Adrenal gland (tissue), 12 donors: Measurements from ENCODE around the gene MITF. TPM values are rescaled to one million over a fixed set of nuclear protein-coding genes. Genes with fewer than 3 reads are reported as not detected.

Experiments used
- DNase-seq, 7 donors: peaks; one replicate each; pipeline ENCODE4 v3.0.0-alpha.2; 2019 to 2020
- H3K27ac ChIP-seq, 5 donors: fragments of 200-600 bp; sonication (generic) in 4 of 5; 1 replicate in 3 of 5; 2 replicates in 2 of 5; pipeline versions ENCODE4 v1.5.1 to v1.8.0; 2016 to 2020; ENCODE audit warnings: mild to moderate bottlenecking in 1 of 5
- H3K27me3 ChIP-seq: fragments of 200-600 bp; 2 replicates; pipeline ENCODE4 v1.8.0; 2021
- H3K36me3 ChIP-seq, 2 donors: fragments of 200-600 bp; replicated peaks in 1 of 2; 1 replicate in 1 of 2; 2 replicates in 1 of 2; pipeline versions ENCODE4 v1.5.1 to v1.8.0; 2018 to 2022
- H3K4me1 ChIP-seq, 2 donors: fragments of 200-600 bp; replicated peaks in 1 of 2; 1 replicate in 1 of 2; 2 replicates in 1 of 2; pipeline versions ENCODE4 v1.5.1 to v1.8.0; 2018 to 2021
- H3K4me3 ChIP-seq, 4 donors: fragments of 200-600 bp; sonication (generic) in 3 of 4; one replicate each; pipeline ENCODE4 v1.5.1; 2016 to 2018
- H3K9me3 ChIP-seq, 3 donors: fragments of 200-600 bp; sonication (generic) in 1 of 3; replicated peaks in 1 of 3; 1 replicate in 2 of 3; 2 replicates in 1 of 3; pipeline versions ENCODE4 v1.5.1 to v1.8.0; 2016 to 2021
- POLR2A ChIP-seq, 2 donors: fragments of 450-650 bp; IDR thresholded peaks; one replicate each; pipeline ENCODE4 v1.6.1; 2017; ENCODE audit warnings: antibody characterized with exemption in 2 of 2, mild to moderate bottlenecking in 2 of 2, moderate library complexity in 1 of 2
- WGBS, 4 donors: extraction: QIAGEN DNeasy Blood & Tissue Kit in 2 of 4; methylation state at CpG; one replicate each; pipeline versions ENCODE4 v1.1.5 to v1.1.7; 2013 to 2017; 5-methylcytosine and 5-hydroxymethylcytosine counted together
- intact Hi-C, 2 donors: fragments of 100-400 bp; cut with DNase I; formaldehyde crosslinking; loops; one replicate each; pipeline versions ENCODE4 v1.14.1 to v1.15.0; 2022 to 2023
- polyA plus RNA-seq, 3 donors: library from polyadenylated mRNA; stranded (reverse); fragments of 200-250 nt in 2 of 3; fragments of 350-450 nt in 1 of 3; fragmentation: Illumina TruSeq in 1 of 3; extraction: RNeasy Lipid Tissue Mini Kit (QIAGEN cat#74804) in 1 of 3; gene quantifications; one replicate each; pipeline ENCODE4 v1.2.3, GENCODE V29; 2013 to 2014
- total RNA-seq, 9 donors: library from RNA; depleted of rRNA in 4 of 9; stranded (reverse); fragments of >200 nt in 4 of 9; fragments of 120-200 nt in 1 of 9; fragmentation: NEBNext Ultra II Directional in 1 of 9; extraction: Animal tissue kit (Norgen Biotek cat#: 25700) in 1 of 9; gene quantifications; one replicate each; pipeline versions ENCODE4 v1.1.0 to v1.2.4, GENCODE V29; 2013 to 2023
- TF ChIP-seq, protein P1 (sequence below), 6 experiments: fragments of 450-650 bp in 4 of 6; fragments of 200-600 bp in 2 of 6; sonication (generic) in 1 of 6; IDR thresholded peaks; 1 replicate in 5 of 6; 2 replicates in 1 of 6; pipeline versions ENCODE4 v1.5.1 to v1.8.0; 2016 to 2021; ENCODE audit warnings: antibody characterized with exemption in 6 of 6, mild to moderate bottlenecking in 2 of 6, moderate library complexity in 1 of 6
- donor health status: healthy with polysubstance abuse.
- donor health status: Bipolar disorder and iron deficiency.
- donor health status: DM: yes; HTN: yes; CAD: no.
- donor health status: DM: no; HTN: no; CAD: no.
- donor health status: DM: no; HTN: no; CAD: no.
- donor health status: DM: yes; HTN: yes; CAD: no.

MITF gene
- total and polyA plus RNA-seq, 12 donors = 2.4 to 23.4 (median 10.6) TPM

DNA sequence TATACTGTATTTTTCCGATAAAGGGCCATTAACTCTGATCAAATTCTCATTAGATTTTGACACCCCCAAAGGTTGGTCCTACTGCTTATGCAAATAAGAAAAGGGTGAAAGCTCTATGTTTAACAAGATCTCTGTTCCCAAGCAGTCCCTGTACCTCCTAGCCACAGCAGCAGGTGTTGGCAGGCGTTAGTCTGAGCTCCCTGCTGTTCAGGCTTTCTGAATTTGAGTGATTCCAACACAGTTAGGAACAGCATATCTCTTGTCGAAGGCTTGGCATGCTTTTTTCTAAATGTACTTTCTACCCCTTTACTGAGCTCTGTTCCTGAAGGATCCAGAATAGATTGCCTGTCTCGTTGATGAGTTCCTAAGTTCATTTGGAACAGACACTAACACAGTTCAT lies 42.3 kb downstream of the MITF start:
- Histone ChIP-seq H3K27ac (no peak overlapping the region), H3K36me3 (no peaks in the 10 kb centered on the region), H3K4me1 (peaks cover 6 to 30% of the 10 kb centered on the region in 2 donors), H3K9me3 (no peaks in the 10 kb centered on the region), H3K27me3 (no peaks in the 10 kb centered on the region), H3K4me3 (no peak overlapping the region)
- 72 to 90% (median 88%) methylated on average over 4 of the region's 4 CpGs for WGBS, 4 donors
- TF ChIP-seq, protein P1, sequence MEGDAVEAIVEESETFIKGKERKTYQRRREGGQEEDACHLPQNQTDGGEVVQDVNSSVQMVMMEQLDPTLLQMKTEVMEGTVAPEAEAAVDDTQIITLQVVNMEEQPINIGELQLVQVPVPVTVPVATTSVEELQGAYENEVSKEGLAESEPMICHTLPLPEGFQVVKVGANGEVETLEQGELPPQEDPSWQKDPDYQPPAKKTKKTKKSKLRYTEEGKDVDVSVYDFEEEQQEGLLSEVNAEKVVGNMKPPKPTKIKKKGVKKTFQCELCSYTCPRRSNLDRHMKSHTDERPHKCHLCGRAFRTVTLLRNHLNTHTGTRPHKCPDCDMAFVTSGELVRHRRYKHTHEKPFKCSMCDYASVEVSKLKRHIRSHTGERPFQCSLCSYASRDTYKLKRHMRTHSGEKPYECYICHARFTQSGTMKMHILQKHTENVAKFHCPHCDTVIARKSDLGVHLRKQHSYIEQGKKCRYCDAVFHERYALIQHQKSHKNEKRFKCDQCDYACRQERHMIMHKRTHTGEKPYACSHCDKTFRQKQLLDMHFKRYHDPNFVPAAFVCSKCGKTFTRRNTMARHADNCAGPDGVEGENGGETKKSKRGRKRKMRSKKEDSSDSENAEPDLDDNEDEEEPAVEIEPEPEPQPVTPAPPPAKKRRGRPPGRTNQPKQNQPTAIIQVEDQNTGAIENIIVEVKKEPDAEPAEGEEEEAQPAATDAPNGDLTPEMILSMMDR (IDR thresholded peaks at IDR 0.05) = no peak
- no peak for TF ChIP-seq POLR2A (IDR thresholded peaks at IDR 0.05)
- intact Hi-C loops = no loop called here
- DNase-seq = no peak

DNA sequence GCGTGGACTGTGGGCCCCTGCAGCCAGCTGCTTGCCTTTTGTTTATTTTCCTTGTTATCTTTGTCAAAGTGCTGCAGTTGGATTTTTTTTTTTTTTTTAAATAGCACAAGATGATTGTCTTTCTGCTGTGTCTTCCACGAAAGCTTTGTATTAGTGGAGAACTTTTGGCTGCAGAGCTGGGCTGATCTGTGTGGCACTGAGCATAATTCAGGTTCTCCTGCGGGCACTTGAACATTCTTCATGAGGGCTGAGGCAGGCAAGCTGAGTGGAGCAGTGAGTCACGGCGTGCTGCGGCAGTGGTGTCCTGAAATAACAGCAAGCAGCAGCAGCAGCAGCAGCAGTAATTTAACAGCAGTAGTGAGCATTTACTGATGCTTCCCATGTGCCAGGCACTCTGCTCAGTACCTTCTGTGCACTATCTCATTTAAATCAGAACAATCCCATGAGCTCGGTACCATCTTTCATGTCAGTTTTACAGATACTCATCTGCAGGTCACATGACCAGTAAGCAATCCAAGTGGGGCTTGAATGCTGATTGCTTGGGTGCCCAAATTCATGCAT lies 45.8 kb downstream of the MITF start:
- Histone ChIP-seq H3K4me1 (peaks cover 10 to 34% of the 10 kb centered on the region in 2 donors), H3K27me3 (no peaks in the 10 kb centered on the region), H3K4me3 (no peak overlapping the region), H3K27ac (peak overlapping the region in 3 of 5 donors; percentile 0 to 68 (median 24)), H3K36me3 (no peaks in the 10 kb centered on the region), H3K9me3 (no peaks in the 10 kb centered on the region)
- intact Hi-C loops = no loop called here
- TF ChIP-seq POLR2A (IDR thresholded peaks at IDR 0.05) = peak in 1 of 2 donors; percentile 47
- TF ChIP-seq, protein P1 (IDR thresholded peaks at IDR 0.05) = no peak
- DNase-seq = peak; percentile 58 to 92 (median 80)
- WGBS, 4 donors = 31 to 39% (median 36%) methylated on average over 6 to 7 of the region's 7 CpGs

DNA sequence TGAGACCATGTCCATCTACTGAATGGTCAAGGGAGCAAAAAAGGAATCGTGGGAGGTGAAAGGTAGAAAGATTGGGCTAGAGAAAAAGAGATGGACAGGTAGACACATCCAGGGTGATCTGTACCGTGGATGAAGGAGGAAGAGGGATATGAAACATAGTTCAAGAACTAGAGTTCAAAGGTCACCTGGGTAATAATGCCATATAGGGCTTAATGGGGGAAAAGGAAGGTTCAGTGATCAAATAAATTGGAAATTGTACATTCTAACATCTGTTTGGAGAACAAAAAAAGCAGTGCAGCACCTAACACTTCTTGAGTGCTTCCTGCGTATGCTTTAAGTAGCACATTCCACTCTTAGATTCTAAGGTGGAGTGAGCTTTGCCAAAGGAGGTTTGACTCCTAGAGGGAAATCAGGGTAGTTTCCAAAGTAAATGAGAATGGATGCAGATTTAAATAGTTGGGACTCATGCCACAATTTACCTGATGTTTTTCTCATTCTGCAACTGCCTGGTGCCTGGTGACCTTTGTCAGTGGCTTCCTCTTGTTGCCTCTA lies 46.6 kb downstream of the MITF start:
- Histone ChIP-seq H3K4me3 (no peak overlapping the region), H3K27ac (peak overlapping the region in 2 of 5 donors; percentile 24 to 68), H3K9me3 (no peaks in the 10 kb centered on the region), H3K27me3 (no peaks in the 10 kb centered on the region), H3K36me3 (no peaks in the 10 kb centered on the region), H3K4me1 (peaks cover 10 to 40% of the 10 kb centered on the region in 2 donors)
- intact Hi-C loops = no loop called here
- TF ChIP-seq POLR2A (IDR thresholded peaks at IDR 0.05) = no peak
- TF ChIP-seq, protein P1 (IDR thresholded peaks at IDR 0.05) = no peak
- 86 to 94% (median 89%) methylated on average over 3 of the region's 3 CpGs for WGBS, 4 donors
- DNase-seq = no peak

DNA sequence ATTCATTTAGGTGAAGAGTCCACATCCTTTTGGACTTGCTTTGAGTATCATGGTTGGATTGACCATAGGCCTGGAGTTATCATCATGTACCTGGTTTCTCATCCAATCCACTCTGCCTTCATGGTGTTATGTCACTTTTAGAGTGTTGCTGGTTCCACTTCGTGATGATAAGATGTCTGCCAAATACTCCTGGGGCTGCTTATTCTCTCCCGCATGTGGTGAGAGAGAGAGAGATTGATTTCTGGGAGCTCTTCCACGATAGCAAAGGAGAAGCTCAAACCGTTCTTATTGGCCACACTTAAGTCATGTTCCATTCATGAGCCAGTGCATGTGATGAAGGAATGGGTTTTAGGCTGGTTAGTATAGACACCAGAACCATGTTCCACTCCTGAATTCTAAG lies 47.6 kb downstream of the MITF start:
- WGBS, 4 donors = 85 to 93% (median 87%) methylated on average over 4 of the region's 4 CpGs
- no peak for TF ChIP-seq POLR2A (IDR thresholded peaks at IDR 0.05)
- TF ChIP-seq, protein P1 (IDR thresholded peaks at IDR 0.05) = no peak
- no peaks in the 10 kb centered on the region for H3K27me3 ChIP-seq
- H3K4me3 ChIP-seq = no peak overlapping the region
- intact Hi-C loops = no loop called here
- no peaks in the 10 kb centered on the region for H3K9me3 ChIP-seq
- peak overlapping the region in 4 of 5 donors; percentile 13 to 58 (median 38) for H3K27ac ChIP-seq
- peaks cover 18 to 50% of the 10 kb centered on the region in 2 donors for H3K4me1 ChIP-seq
- no peak for DNase-seq
- H3K36me3 ChIP-seq = no peaks in the 10 kb centered on the region
